H1 (cell line): ENCODE measurements around the gene GNGT2. TPM values are rescaled to one million over a fixed set of nuclear protein-coding genes. Genes with fewer than 3 reads are reported as not detected.

ENCODE experiments used
- CTCF ChIA-PET: fragments of 300-600 bp; sonication (Branson Sonifier 250); formaldehyde crosslinking; loops from one replicate; lab custom pipeline; 2021; ENCODE audit not compliant: partially characterized antibody; lab: Charles Lee
- POLR2A ChIA-PET: fragments of 300-600 bp; sonication (Branson Sonifier 250); formaldehyde crosslinking; loops from one replicate; lab custom pipeline; 2021; ENCODE audit warnings: inconsistent platforms; ENCODE audit not compliant: partially characterized antibody; lab: Charles Lee
- DNase-seq, 2 experiments: peaks; one replicate each; pipeline versions ENCODE4 v3.0.0 to v3.0.0-alpha.2; 2010 to 2022; ENCODE audit warnings: low spot score in 2 of 2, low read depth in 1 of 2, mixed read lengths in 1 of 2
- FAIRE-seq: peaks from 2 replicates; lab custom pipeline; 2011; peaks lifted over from hg19 to GRCh38; lab: Jason Lieb, UNC
- H2AFZ ChIP-seq: 2 replicates; pipeline ENCODE4 v1.8.1; 2012; ENCODE audit warnings: low read length, inconsistent platforms
- H2AK5ac ChIP-seq: 2 replicates; pipeline ENCODE4 v1.6.1; 2013; ENCODE audit warnings: low read depth, low read length
- H2BK120ac ChIP-seq: replicated peaks from 2 replicates; pipeline ENCODE3; 2013; ENCODE audit warnings: low read depth, low read length, inconsistent platforms
- H2BK12ac ChIP-seq: 2 replicates; pipeline ENCODE4 v1.6.1; 2013; ENCODE audit warnings: low read depth, low read length
- H2BK15ac ChIP-seq: 2 replicates; pipeline ENCODE4 v1.6.1; 2013; ENCODE audit warnings: low read length
- H2BK20ac ChIP-seq: 2 replicates; pipeline ENCODE4 v1.6.1; 2013; ENCODE audit warnings: low read length
- H2BK5ac ChIP-seq: 2 replicates; pipeline ENCODE4 v1.6.1; 2013; ENCODE audit warnings: low read depth, low read length
- H3K14ac ChIP-seq: 2 replicates; pipeline ENCODE4 v1.6.1; 2013; ENCODE audit warnings: inconsistent platforms; ENCODE audit not compliant: insufficient read length
- H3K18ac ChIP-seq: 2 replicates; pipeline ENCODE4 v1.6.1; 2013; ENCODE audit warnings: low read length; ENCODE audit errors: extremely low read depth
- H3K23ac ChIP-seq: 2 replicates; pipeline ENCODE4 v1.6.1; 2013; ENCODE audit warnings: inconsistent platforms; ENCODE audit not compliant: insufficient read length
- H3K23me2 ChIP-seq: 2 replicates; pipeline ENCODE4 v1.6.1; 2013; ENCODE audit warnings: low read depth, low read length
- H3K27ac ChIP-seq: 2 replicates; pipeline ENCODE4 v1.6.1; 2011; ENCODE audit warnings: low read depth, low read length, inconsistent platforms
- H3K27me3 ChIP-seq, 4 experiments: replicated peaks in 1 of 4; 1 replicate in 1 of 4; 2 replicates in 3 of 4; pipeline versions ENCODE4 v1.6.1 to v1.8.1; 2011 to 2013; ENCODE audit warnings: low read length in 3 of 4, mild to moderate bottlenecking in 3 of 4, inconsistent platforms in 2 of 4, mixed read lengths in 2 of 4, moderate library complexity in 1 of 4; ENCODE audit not compliant: control insufficient read depth in 3 of 4, insufficient read depth in 3 of 4; ENCODE audit errors: extremely low read depth in 1 of 4
- H3K36me3 ChIP-seq, 4 experiments: 2 replicates each; pipeline versions ENCODE4 v1.6.1 to v1.8.1; 2011 to 2013; ENCODE audit warnings: mild to moderate bottlenecking in 4 of 4, low read length in 3 of 4, moderate library complexity in 2 of 4, control low read depth in 1 of 4, inconsistent platforms in 1 of 4; ENCODE audit not compliant: insufficient read depth in 4 of 4, control insufficient read depth in 2 of 4
- H3K4ac ChIP-seq: replicated peaks from 2 replicates; pipeline ENCODE3; 2013; ENCODE audit warnings: low read length, low read depth, mixed read lengths, inconsistent platforms; ENCODE audit not compliant: insufficient read length
- H3K4me1 ChIP-seq, 4 experiments: replicated peaks in 1 of 4; 1 replicate in 1 of 4; 2 replicates in 3 of 4; pipeline versions ENCODE4 v1.6.1 to v1.8.1; 2011 to 2013; ENCODE audit warnings: low read length in 3 of 4, inconsistent platforms in 2 of 4, mixed read lengths in 1 of 4; ENCODE audit not compliant: insufficient read depth in 4 of 4, control insufficient read depth in 3 of 4
- H3K4me2 ChIP-seq, 2 experiments: 2 replicates each; pipeline versions ENCODE4 v1.6.1 to v1.8.1; 2011 to 2013; ENCODE audit warnings: low read depth in 2 of 2, low read length in 2 of 2, control low read depth in 1 of 2, inconsistent platforms in 1 of 2, mild to moderate bottlenecking in 1 of 2; ENCODE audit not compliant: insufficient read depth in 1 of 2
- H3K4me3 ChIP-seq, 4 experiments: fragments of 200-600, 300-600 bp in 1 of 4; sonication (generic), shearing (Covaris generic), sonication (Bioruptor Twin) in 1 of 4; 2 replicates each; pipeline versions ENCODE4 v1.5.1 to v1.8.1; 2011 to 2016; ENCODE audit warnings: low read length in 4 of 4, low read depth in 3 of 4, control low read depth in 2 of 4, inconsistent platforms in 2 of 4, mild to moderate bottlenecking in 2 of 4, mixed read lengths in 1 of 4, moderate library complexity in 1 of 4; ENCODE audit not compliant: insufficient read depth in 2 of 4; ENCODE audit errors: extremely low read depth in 1 of 4
- H3K56ac ChIP-seq: replicated peaks from 2 replicates; pipeline ENCODE3; 2013; ENCODE audit warnings: low read depth, mild to moderate bottlenecking, mixed read lengths, low read length, inconsistent platforms; ENCODE audit not compliant: insufficient read length
- H3K79me1 ChIP-seq: 2 replicates; pipeline ENCODE4 v1.6.1; 2013; ENCODE audit warnings: low read depth, low read length, control low read depth
- H3K79me2 ChIP-seq, 2 experiments: 2 replicates each; pipeline versions ENCODE4 v1.6.1 to v1.8.1; 2012 to 2013; ENCODE audit warnings: low read length in 2 of 2, mild to moderate bottlenecking in 2 of 2, inconsistent platforms in 1 of 2; ENCODE audit not compliant: insufficient read depth in 2 of 2, control insufficient read depth in 1 of 2
- H3K9ac ChIP-seq, 4 experiments: replicated peaks in 1 of 4; 1 replicate in 1 of 4; 2 replicates in 3 of 4; pipeline versions ENCODE4 v1.6.1 to v1.8.1; 2011 to 2013; ENCODE audit warnings: low read depth in 3 of 4, low read length in 3 of 4, control low read depth in 2 of 4, mild to moderate bottlenecking in 2 of 4, moderate library complexity in 2 of 4, inconsistent platforms in 1 of 4; ENCODE audit errors: extremely low read depth in 1 of 4
- H3K9me3 ChIP-seq, 2 experiments: 2 replicates each; pipeline versions ENCODE4 v1.6.1 to v1.8.1; 2012 to 2013; ENCODE audit warnings: mild to moderate bottlenecking in 2 of 2, moderate library complexity in 2 of 2, control low read depth in 1 of 2, inconsistent platforms in 1 of 2, low read depth in 1 of 2, low read length in 1 of 2, mixed read lengths in 1 of 2; ENCODE audit not compliant: insufficient read depth in 2 of 2
- H4K20me1 ChIP-seq, 2 experiments: replicated peaks in 1 of 2; 2 replicates each; pipeline versions ENCODE3 to v1.8.1; 2011 to 2013; ENCODE audit warnings: inconsistent platforms in 2 of 2, low read length in 2 of 2, mild to moderate bottlenecking in 1 of 2; ENCODE audit not compliant: insufficient read depth in 2 of 2, control insufficient read depth in 1 of 2
- H4K5ac ChIP-seq: 2 replicates; pipeline ENCODE4 v1.6.1; 2013; ENCODE audit warnings: low read length, low read depth, mixed read lengths, inconsistent platforms; ENCODE audit not compliant: insufficient read length
- H4K8ac ChIP-seq: 2 replicates; pipeline ENCODE4 v1.8.0; 2013; ENCODE audit warnings: mild to moderate bottlenecking, moderate library complexity, low read length, inconsistent platforms; ENCODE audit not compliant: insufficient read depth; ENCODE audit errors: extremely low read depth
- H4K91ac ChIP-seq: replicated peaks from 2 replicates; pipeline ENCODE3; 2013; ENCODE audit warnings: low read length, mixed read lengths, inconsistent platforms; ENCODE audit not compliant: insufficient read length
- BCL11A ChIP-seq, 2 experiments: IDR thresholded peaks; one replicate each; pipeline ENCODE4 v1.6.1; 2011; ENCODE audit warnings: low read depth in 2 of 2, low read length in 2 of 2, mild to moderate bottlenecking in 2 of 2
- CTCF ChIP-seq, 3 experiments: IDR thresholded peaks; 1 replicate in 2 of 3; 2 replicates in 1 of 3; pipeline versions ENCODE4 v1.5.1 to v1.6.1; 2011; ENCODE audit warnings: low read length in 3 of 3, mild to moderate bottlenecking in 3 of 3, inconsistent platforms in 2 of 3, low read depth in 1 of 3, moderate library complexity in 1 of 3; ENCODE audit not compliant: insufficient read depth in 1 of 3; ENCODE audit errors: control extremely low read depth in 1 of 3
- HDAC6 ChIP-seq: IDR thresholded peaks from one replicate; pipeline ENCODE4 v1.7.1; 2012; ENCODE audit warnings: low read depth, mild to moderate bottlenecking, inconsistent platforms, low read length, moderate library complexity
- JUND ChIP-seq: IDR thresholded peaks from 2 replicates; pipeline ENCODE4 v1.6.1; 2011; ENCODE audit warnings: mild to moderate bottlenecking, improper control_type of control experiment, low read length
- KDM1A ChIP-seq: fragments of 200-600, 300-600 bp; sonication (generic); IDR thresholded peaks from 2 replicates; pipeline ENCODE4 v1.7.1; 2016; ENCODE audit warnings: mild to moderate bottlenecking, low read length, borderline replicate concordance
- MAFK ChIP-seq: IDR thresholded peaks from 2 replicates; pipeline ENCODE4 v1.6.1; 2012; ENCODE audit warnings: low read depth, mild to moderate bottlenecking, improper control_type of control experiment, low read length
- NANOG ChIP-seq: IDR thresholded peaks from 2 replicates; pipeline ENCODE4 v1.6.1; 2011; ENCODE audit warnings: low read length, low read depth, mild to moderate bottlenecking, inconsistent platforms; ENCODE audit not compliant: insufficient read depth, poor library complexity, severe bottlenecking
- RNF2 ChIP-seq: fragments of 200-900, 300-1000 bp; sonication (generic); IDR thresholded peaks from 2 replicates; pipeline ENCODE4 v1.7.1; 2016; ENCODE audit warnings: borderline replicate concordance, low read depth, mild to moderate bottlenecking, antibody characterized with exemption, low read length; ENCODE audit not compliant: poor library complexity, severe bottlenecking; ENCODE audit errors: missing control alignments
- SAP30 ChIP-seq: fragments of 300-600 bp; sonication (generic); IDR thresholded peaks from 2 replicates; pipeline ENCODE4 v1.7.1; 2012; ENCODE audit warnings: low read length, moderate library complexity, mild to moderate bottlenecking, inconsistent platforms; ENCODE audit not compliant: insufficient read depth, insufficient replicate concordance
- TCF12 ChIP-seq: IDR thresholded peaks from 2 replicates; pipeline ENCODE4 v1.6.1; 2011; ENCODE audit warnings: low read depth, mild to moderate bottlenecking, low read length
- YY1 ChIP-seq: IDR thresholded peaks from 2 replicates; pipeline ENCODE4 v1.6.1; 2011; ENCODE audit warnings: low read depth, mild to moderate bottlenecking, low read length
- WGBS, 2 experiments: shearing (Covaris generic) in 1 of 2; methylation state at CpG; one replicate each; pipeline versions ENCODE4 v1.1.6 to v1.1.7; 2013 to 2015; ENCODE audit warnings: low lambda C conversion rate in 2 of 2, mixed read lengths in 2 of 2, inconsistent platforms in 1 of 2, low coverage in 1 of 2, missing lambda C conversion rate in 1 of 2; ENCODE audit not compliant: insufficient replicate concordance in 2 of 2, insufficient coverage in 1 of 2, insufficient read length in 1 of 2; ENCODE audit errors: extremely low coverage in 1 of 2, missing lambda C conversion rate in 1 of 2; 5-methylcytosine and 5-hydroxymethylcytosine counted together
- polyA plus RNA-seq, 7 experiments: library from polyadenylated mRNA; depleted of rRNA in 3 of 7; stranded (reverse) in 5 of 7; unstranded in 2 of 7; fragments of >200 nt in 5 of 7; fragments of 200-250 nt in 2 of 7; gene quantifications; 1 replicate in 5 of 7; 2 replicates in 1 of 7; 4 replicates in 1 of 7; pipeline versions ENCODE4 v1.2.1 to v1.2.3, GENCODE V29; 2011 to 2013; ENCODE audit warnings: missing spikeins in 2 of 7, mixed read lengths in 2 of 7
- total RNA-seq: library from RNA; stranded (reverse); fragmentation: NEBNext Ultra II Directional; extraction: Animal tissue kit (Norgen Biotek cat#: 25700); gene quantifications from 2 replicates; pipeline ENCODE4 v1.2.1, GENCODE V29; 2021

The GNGT2 gene
- total and polyA plus RNA-seq, 2 of the 8 experiments (the other 6 are each of a cell fraction or from before 2014, with no cell fraction given): 1.3 to 1.4 TPM

- Histone ChIP-seq H3K27ac (no peak overlapping the region), H3K18ac (no peak overlapping the region), H3K36me3 (no peaks in the 10 kb centered on the region), H3K23ac (no peak overlapping the region), H2AFZ (no peak overlapping the region), H3K9ac (no peak overlapping the region), H3K27me3 (no peaks in the 10 kb centered on the region), H4K5ac (no peak overlapping the region), H2BK120ac (no peak overlapping the region), H4K91ac (no peak overlapping the region), H3K4ac (no peak overlapping the region), H4K20me1 (no peaks in the 10 kb centered on the region), H2BK12ac (no peak overlapping the region), H2BK20ac (no peak overlapping the region), H2BK15ac (no peak overlapping the region), H3K79me2 (no peaks in the 10 kb centered on the region), H3K4me1 (no peaks in the 10 kb centered on the region), H3K4me3 (no peak overlapping the region), H3K23me2 (no peaks in the 10 kb centered on the region), H2AK5ac (no peak overlapping the region), H4K8ac (no peak overlapping the region), H3K14ac (no peak overlapping the region), H2BK5ac (no peak overlapping the region), H3K79me1 (no peaks in the 10 kb centered on the region), H3K9me3 (no peaks in the 10 kb centered on the region), H3K56ac (no peak overlapping the region), H3K4me2 (no peak overlapping the region)
- DNase-seq: no peak
- CTCF ChIA-PET: no interaction called here
- FAIRE-seq: no peak
- WGBS, 2 experiments: 83% methylated on average over 4 of the region's 4 CpGs; no CpG with 5 or more reads in 1 of the 2 experiments
- POLR2A ChIA-PET: no interaction called here
- TF ChIP-seq TCF12: no peak
- TF ChIP-seq JUND: no peak
- TF ChIP-seq KDM1A: no peak
- no peak for TF ChIP-seq NANOG
- TF ChIP-seq YY1: no peak
- TF ChIP-seq RNF2: no peak
- TF ChIP-seq MAFK: no peak
- TF ChIP-seq CTCF (IDR thresholded peaks at IDR 0.05; ENCODE audit: control extremely low read depth in 1 of 3, insufficient read depth in 1 of 3, low read depth in 1 of 3, low read length in 3 of 3): no peak
- no peak for TF ChIP-seq SAP30
- TF ChIP-seq BCL11A (IDR thresholded peaks at IDR 0.05; ENCODE audit: low read depth in 2 of 2, low read length in 2 of 2): no peak
- no peak for TF ChIP-seq HDAC6
These were observed 47.5 kb downstream of the GNGT2 start for GRCh38 chr17:49162866-49163265.
